ENCODE data around the gene SCD5. TPM values are rescaled to one million over a fixed set of nuclear protein-coding genes. Genes with fewer than 3 reads are reported as not detected.

The SCD5 gene
- total and polyA plus RNA-seq, 2 of the 13 experiments (the other 11 are each of a cell fraction or from before 2014, with no cell fraction given), result not detected

- in situ Hi-C loops (cut with HindIII; ENCODE audit: extremely low pct_ligation_motif_present, low pct_unique_long_range_greater_than_20kb), result no loop called here
- H3K27ac ChIP-seq (ENCODE audit: extremely low read length, insufficient read depth, low read length), result peak overlapping the region; percentile 85
- POLR2A ChIA-PET, result no interaction called here
- peak; percentile 80; the same call in 1 of the 2 replicates for TF ChIP-seq SOX13 (IDR thresholded peaks at IDR 0.05)
- TF ChIP-seq SOX13 (CRISPR knock-in tag; conservative IDR thresholded peaks at IDR 0.05 in 1 of 2, IDR thresholded peaks at IDR 0.05 in 1 of 2), result peak in 1 of 2 experiments; percentile 96; a peak in 1 of 4 replicates
- no peak for TF ChIP-seq NONO (IDR thresholded peaks at IDR 0.05)
- TF ChIP-seq NONO (CRISPR knock-in tag; conservative IDR thresholded peaks at IDR 0.05), result peak; percentile 78
- peak; percentile 89; the same call in 1 of the 2 replicates for TF ChIP-seq POLR2AphosphoS2 (IDR thresholded peaks at IDR 0.05; ENCODE audit: low read depth, low read length)
- TF ChIP-seq, protein P1, sequence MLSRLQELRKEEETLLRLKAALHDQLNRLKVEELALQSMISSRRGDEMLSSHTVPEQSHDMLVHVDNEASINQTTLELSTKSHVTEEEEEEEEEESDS (CRISPR knock-in tag; IDR thresholded peaks at IDR 0.05; ENCODE audit: borderline replicate concordance), result peak; percentile 99
- TF ChIP-seq NCOR1 (IDR thresholded peaks at IDR 0.05; ENCODE audit: borderline replicate concordance, low read length), result 0 out of 2 replicates have a peak, but pooled peaks have one; percentile 6
- TF ChIP-seq CREB1 (IDR thresholded peaks at IDR 0.05), result no peak
- TF ChIP-seq CREB1 (CRISPR knock-in tag; IDR thresholded peaks at IDR 0.05), result 0 out of 2 replicates have a peak, but pooled peaks have one; percentile 28
- peak; percentile 79 for TF ChIP-seq DRAP1 (CRISPR knock-in tag; IDR thresholded peaks at IDR 0.05)
- peak; percentile 30; the same call in 1 of the 2 replicates for TF ChIP-seq ZNF574 (CRISPR knock-in tag; IDR thresholded peaks at IDR 0.05)
- TF ChIP-seq AKNA (CRISPR knock-in tag; IDR thresholded peaks at IDR 0.05; ENCODE audit: borderline replicate concordance), result no peak
- peak; percentile 99 to 100 for TF ChIP-seq POLR2A (IDR thresholded peaks at IDR 0.05; ENCODE audit: insufficient read depth in 1 of 2, low read depth in 2 of 2, low read length in 2 of 2)
- TF ChIP-seq CREM (IDR thresholded peaks at IDR 0.05), result peak; percentile 27; the same call in 1 of the 2 replicates
- no peak for TF ChIP-seq CREM (CRISPR knock-in tag; IDR thresholded peaks at IDR 0.05)
- no peak for TF ChIP-seq ZNF34 (CRISPR knock-in tag; IDR thresholded peaks at IDR 0.05; ENCODE audit: borderline replicate concordance)
Measured at GRCh38 chr4:82746705-82747574, 51.7 kb downstream of the SCD5 start.

More at GRCh38 chr4:82746705-82747574, 51.7 kb downstream of the SCD5 start:
- FAIRE-seq (no peak), ATAC-seq (peak; percentile 86), DNase-seq (ENCODE audit: low spot score) (peak; percentile 60)
- Histone ChIP-seq H2AFZ (ENCODE audit: low read length) (no peak overlapping the region), H3K36me3 (replicated peaks in 1 of 2; ENCODE audit: control insufficient read depth in 1 of 2, insufficient read depth in 2 of 2, low read length in 2 of 2) (no peaks in the 10 kb centered on the region), H3K4me3 (replicated peaks in 1 of 3; ENCODE audit: insufficient read depth in 1 of 3, low read depth in 2 of 3, low read length in 3 of 3) (no peak overlapping the region), H3K27me3 (ENCODE audit: control insufficient read depth in 1 of 2, insufficient read depth in 2 of 2, low read length in 2 of 2) (no peaks in the 10 kb centered on the region), H3K4me2 (ENCODE audit: low read depth, low read length) (peak overlapping the region; percentile 40), H3K9ac (ENCODE audit: insufficient read depth, low read depth, low read length) (peak overlapping the region; percentile 51; the same call in 1 of the 2 replicates), H3K4me1 (ENCODE audit: insufficient read depth, low read length) (peaks cover 59% of the 10 kb centered on the region), H3K9me3 (ENCODE audit: low read length) (no peaks in the 10 kb centered on the region), H4K20me1 (ENCODE audit: insufficient read depth, low read length) (no peaks in the 10 kb centered on the region), H3K79me2 (ENCODE audit: insufficient read depth, low read length) (no peaks in the 10 kb centered on the region)
- TSS peak; percentile 99 for BruUV-seq (replicated peaks)
- 24% methylated on average over 11 of the region's 13 CpGs for WGBS (ENCODE audit: low lambda C conversion rate)
- CTCF ChIA-PET (ENCODE audit: low intra/inter-chr PET ratio, low total read pairs), result no interaction called here
- intact Hi-C loops (cut with micrococcal nuclease; ENCODE audit: unreplicated experiment), result no loop called here
